EH (cell line): ENCODE data around the gene MT1X.

Experiments used
- DNase-seq: peaks from one replicate; pipeline ENCODE4 v3.0.0-alpha.2; 2015; ENCODE audit warnings: low read depth

The MT1X gene

GRCh38 chr16:56679078-56679730 lies 3.1 kb upstream of the MT1X start:
- no peak for DNase-seq

GRCh38 chr16:56679818-56680217 lies 2.5 kb upstream of the MT1X start:
- no peak for DNase-seq

- DNase-seq, result no peak
Observed at GRCh38 chr16:56682703-56683397, 580 bp downstream of the MT1X start.

- DNase-seq, result no peak
Observed at GRCh38 chr16:56683424-56684172, 1.3 kb downstream of the MT1X start.

GRCh38 chr16:56684256-56684925 lies 2.1 kb downstream of the MT1X start:
- DNase-seq, result no peak

GRCh38 chr16:56684926-56685590 lies 2.8 kb downstream of the MT1X start:
- no peak for DNase-seq

GRCh38 chr16:56686758-56687157 lies 4.5 kb downstream of the MT1X start:
- no peak for DNase-seq

GRCh38 chr16:56688762-56689161 lies 6.5 kb downstream of the MT1X start:
- DNase-seq, result no peak

GRCh38 chr16:56689171-56689570 lies 6.9 kb downstream of the MT1X start:
- DNase-seq, result peak; percentile 38

GRCh38 chr16:56690420-56691122 lies 8.3 kb downstream of the MT1X start:
- no peak for DNase-seq

GRCh38 chr16:56691885-56692284 lies 9.6 kb downstream of the MT1X start:
- DNase-seq, result peak; percentile 61

- no peak for DNase-seq
Observed at GRCh38 chr16:56695246-56695645, 13.0 kb downstream of the MT1X start.

GRCh38 chr16:56697456-56698155 lies 15.3 kb downstream of the MT1X start:
- no peak for DNase-seq

GRCh38 chr16:56700195-56700594 lies 17.9 kb downstream of the MT1X start:
- no peak for DNase-seq

GRCh38 chr16:56700631-56701030 lies 18.4 kb downstream of the MT1X start:
- no peak for DNase-seq

- DNase-seq, result no peak
Observed at GRCh38 chr16:56701534-56701933, 19.3 kb downstream of the MT1X start.

- DNase-seq, result no peak
Observed at GRCh38 chr16:56702836-56703235, 20.6 kb downstream of the MT1X start.

- DNase-seq, result no peak
Observed at GRCh38 chr16:56708525-56709442, 26.5 kb downstream of the MT1X start.

GRCh38 chr16:56709443-56710040 lies 27.3 kb downstream of the MT1X start:
- no peak for DNase-seq
